HG03045 (cell line): ENCODE data around the gene CNTFR.

Experiments used
- ATAC-seq: cut with Tn5 transposase; IDR thresholded peaks from one replicate; pipeline ENCODE4 v1.9.1; 2021; ENCODE audit warnings: mild to moderate bottlenecking, moderate library complexity; ENCODE audit not compliant: unreplicated experiment

CNTFR gene

GRCh38 chr9:34572628-34573027, 16.9 kb downstream of the CNTFR start:
- no peak for ATAC-seq

- no peak for ATAC-seq
Measured at GRCh38 chr9:34572092-34572491, 17.4 kb downstream of the CNTFR start.

GRCh38 chr9:34571481-34571810, 18.1 kb downstream of the CNTFR start:
- no peak for ATAC-seq

GRCh38 chr9:34570809-34571480, 18.6 kb downstream of the CNTFR start:
- no peak for ATAC-seq

- ATAC-seq = no peak
Measured at GRCh38 chr9:34570376-34570775, 19.1 kb downstream of the CNTFR start.

GRCh38 chr9:34568774-34569173, 20.8 kb downstream of the CNTFR start:
- no peak for ATAC-seq

- no peak for ATAC-seq
Measured at GRCh38 chr9:34568133-34568532, 21.4 kb downstream of the CNTFR start.

- no peak for ATAC-seq
Measured at GRCh38 chr9:34566972-34567371, 22.6 kb downstream of the CNTFR start.

GRCh38 chr9:34566322-34566721, 23.2 kb downstream of the CNTFR start:
- no peak for ATAC-seq

GRCh38 chr9:34565856-34566255, 23.7 kb downstream of the CNTFR start:
- ATAC-seq = no peak

- no peak for ATAC-seq
Measured at GRCh38 chr9:34564617-34565016, 24.9 kb downstream of the CNTFR start.

GRCh38 chr9:34563262-34563661, 26.3 kb downstream of the CNTFR start:
- ATAC-seq = no peak

- no peak for ATAC-seq
Measured at GRCh38 chr9:34562135-34562745, 27.3 kb downstream of the CNTFR start.

GRCh38 chr9:34560599-34561214, 28.8 kb downstream of the CNTFR start:
- ATAC-seq = no peak

- no peak for ATAC-seq
Measured at GRCh38 chr9:34559624-34560455, 29.7 kb downstream of the CNTFR start.

GRCh38 chr9:34558919-34559623, 30.5 kb downstream of the CNTFR start:
- ATAC-seq = no peak

- no peak for ATAC-seq
Measured at GRCh38 chr9:34558364-34558763, 31.2 kb downstream of the CNTFR start.

- ATAC-seq = no peak
Measured at GRCh38 chr9:34557426-34558321, 31.9 kb downstream of the CNTFR start.

GRCh38 chr9:34556949-34557348, 32.6 kb downstream of the CNTFR start:
- no peak for ATAC-seq

- no peak for ATAC-seq
Measured at GRCh38 chr9:34555936-34556525, 33.5 kb downstream of the CNTFR start.
